Neural cell (in vitro differentiated cells): ENCODE results near the gene NOL3. TPM values are rescaled to one million over a fixed set of nuclear protein-coding genes. Genes with fewer than 3 reads are reported as not detected.

Experiments
- H2AFZ ChIP-seq: fragments of 200-600, 300-800 bp; sonication (generic), shearing (Covaris generic); 2 replicates; pipeline ENCODE4 v1.6.0; 2014; ENCODE audit warnings: low read depth, mild to moderate bottlenecking, antibody characterized with exemption, low read length, moderate library complexity
- H3F3A ChIP-seq: fragments of 200-600 bp; shearing (Covaris generic); 2 replicates; pipeline ENCODE4 v1.6.1; 2016; ENCODE audit warnings: mild to moderate bottlenecking, moderate library complexity, mixed read lengths, antibody characterized with exemption, low read length; ENCODE audit not compliant: insufficient read depth, poor library complexity, severe bottlenecking
- H3K27ac ChIP-seq: fragments of 200-600, 300-800 bp; sonication (generic), shearing (Covaris generic); 2 replicates; pipeline ENCODE4 v1.5.1; 2014; ENCODE audit warnings: mild to moderate bottlenecking, low read length, moderate library complexity
- H3K27me3 ChIP-seq: fragments of 300-800, 200-600 bp; sonication (generic), shearing (Covaris generic); 2 replicates; pipeline ENCODE4 v1.6.0; 2014; ENCODE audit warnings: mild to moderate bottlenecking, low read depth, low read length, moderate library complexity; ENCODE audit not compliant: insufficient read depth
- H3K36me3 ChIP-seq: fragments of 300-800, 200-600 bp; sonication (generic), shearing (Covaris generic); 2 replicates; pipeline ENCODE4 v1.5.1; 2014; ENCODE audit warnings: mild to moderate bottlenecking, antibody characterized with exemption, low read length, moderate library complexity; ENCODE audit not compliant: insufficient read depth
- H3K4me2 ChIP-seq: fragments of 300-800, 200-600 bp; sonication (generic), shearing (Covaris generic); 2 replicates; pipeline ENCODE4 v1.6.0; 2014; ENCODE audit warnings: mild to moderate bottlenecking, low read length
- H3K4me3 ChIP-seq: fragments of 300-800, 200-600 bp; sonication (generic), shearing (Covaris generic); 2 replicates; pipeline ENCODE4 v1.5.1; 2014; ENCODE audit warnings: mild to moderate bottlenecking, low read length, moderate library complexity
- H3K79me2 ChIP-seq: fragments of 200-600 bp; shearing (Covaris generic); replicated peaks from 2 replicates; pipeline ENCODE4 v1.6.0; 2014; ENCODE audit warnings: mild to moderate bottlenecking, low read length, moderate library complexity; ENCODE audit not compliant: insufficient read depth
- H3K9ac ChIP-seq: fragments of 300-800, 200-600 bp; sonication (generic), shearing (Covaris generic); 2 replicates; pipeline ENCODE4 v1.6.1; 2016; ENCODE audit warnings: mild to moderate bottlenecking, low read length, mixed read lengths
- H3K9me2 ChIP-seq: fragments of 200-600 bp; shearing (Covaris generic); 2 replicates; pipeline ENCODE4 v1.6.1; 2016; ENCODE audit warnings: mild to moderate bottlenecking, low read length, mixed read lengths; ENCODE audit not compliant: insufficient read depth
- H3K9me3 ChIP-seq: fragments of 200-600, 300-800 bp; sonication (generic), shearing (Covaris generic); 2 replicates; pipeline ENCODE4 v1.6.1; 2016; ENCODE audit warnings: mild to moderate bottlenecking, mixed run types, low read length, moderate library complexity, mixed read lengths
- H4K20me1 ChIP-seq: fragments of 200-600 bp; shearing (Covaris generic); 2 replicates; pipeline ENCODE4 v1.6.1; 2016; ENCODE audit warnings: mild to moderate bottlenecking, mixed run types; ENCODE audit not compliant: insufficient read depth
- EP300 ChIP-seq: fragments of 450-650 bp; conservative IDR thresholded peaks from 2 replicates; pipeline ENCODE4 v1.6.1; 2014; ENCODE audit warnings: antibody characterized with exemption, mild to moderate bottlenecking, moderate library complexity; ENCODE audit not compliant: poor library complexity, severe bottlenecking
- EZH2 ChIP-seq: fragments of 200-600, 300-800 bp; shearing (Covaris generic), sonication (generic); IDR thresholded peaks from 2 replicates; pipeline ENCODE4 v1.6.1; 2014; ENCODE audit warnings: antibody characterized with exemption, low read length, borderline replicate concordance, mild to moderate bottlenecking; ENCODE audit not compliant: insufficient read depth, poor library complexity, severe bottlenecking
- MXI1 ChIP-seq: fragments of 450-650 bp; conservative IDR thresholded peaks from 2 replicates; pipeline ENCODE4 v1.6.1; 2014; ENCODE audit warnings: antibody characterized with exemption, mild to moderate bottlenecking; ENCODE audit not compliant: poor library complexity, severe bottlenecking
- POLR2AphosphoS5 ChIP-seq: IDR thresholded peaks from 2 replicates; pipeline ENCODE4 v1.6.1; 2012
- RAD21 ChIP-seq: fragments of 450-650 bp; conservative IDR thresholded peaks from 2 replicates; pipeline ENCODE4 v1.6.1; 2014; ENCODE audit warnings: antibody characterized with exemption, mild to moderate bottlenecking, moderate library complexity
- SMC3 ChIP-seq: fragments of 450-650 bp; conservative IDR thresholded peaks from 2 replicates; pipeline ENCODE4 v1.6.1; 2014; ENCODE audit warnings: antibody characterized with exemption, mild to moderate bottlenecking, moderate library complexity; ENCODE audit not compliant: poor library complexity
- TAF1 ChIP-seq: IDR thresholded peaks from 2 replicates; pipeline ENCODE4 v1.6.1; 2012; ENCODE audit warnings: low read depth
- polyA plus RNA-seq: library from polyadenylated mRNA; depleted of rRNA; stranded (reverse); fragments of >200 nt; gene quantifications from 2 replicates; pipeline ENCODE4 v1.2.3, GENCODE V29; 2014
- TF ChIP-seq, protein P1 (sequence below): fragments of 450-650 bp; IDR thresholded peaks from 2 replicates; pipeline ENCODE4 v1.5.1; 2014; ENCODE audit warnings: antibody characterized with exemption, mild to moderate bottlenecking, moderate library complexity; ENCODE audit not compliant: poor library complexity, severe bottlenecking
- TF ChIP-seq, protein P2 (sequence below): IDR thresholded peaks from 2 replicates; pipeline ENCODE4 v1.6.1; 2012; ENCODE audit warnings: borderline replicate concordance

The NOL3 gene
- polyA plus RNA-seq, 1 donor from 2014 or later: 8.4 TPM

- Histone ChIP-seq H3K27me3 (no peaks in the 10 kb centered on the region), H3K36me3 (no peaks in the 10 kb centered on the region), H2AFZ (no peak overlapping the region), H3K4me3 (no peak overlapping the region), H3K79me2 (no peaks in the 10 kb centered on the region), H3K9ac (no peak overlapping the region), H3K27ac (no peak overlapping the region), H3K9me2 (no peaks in the 10 kb centered on the region), H3K4me2 (no peak overlapping the region), H4K20me1 (no peaks in the 10 kb centered on the region), H3K9me3 (no peaks in the 10 kb centered on the region), H3F3A (no peaks in the 10 kb centered on the region)
- no peak for TF ChIP-seq EZH2
- no peak for TF ChIP-seq SMC3
- TF ChIP-seq, protein P1, sequence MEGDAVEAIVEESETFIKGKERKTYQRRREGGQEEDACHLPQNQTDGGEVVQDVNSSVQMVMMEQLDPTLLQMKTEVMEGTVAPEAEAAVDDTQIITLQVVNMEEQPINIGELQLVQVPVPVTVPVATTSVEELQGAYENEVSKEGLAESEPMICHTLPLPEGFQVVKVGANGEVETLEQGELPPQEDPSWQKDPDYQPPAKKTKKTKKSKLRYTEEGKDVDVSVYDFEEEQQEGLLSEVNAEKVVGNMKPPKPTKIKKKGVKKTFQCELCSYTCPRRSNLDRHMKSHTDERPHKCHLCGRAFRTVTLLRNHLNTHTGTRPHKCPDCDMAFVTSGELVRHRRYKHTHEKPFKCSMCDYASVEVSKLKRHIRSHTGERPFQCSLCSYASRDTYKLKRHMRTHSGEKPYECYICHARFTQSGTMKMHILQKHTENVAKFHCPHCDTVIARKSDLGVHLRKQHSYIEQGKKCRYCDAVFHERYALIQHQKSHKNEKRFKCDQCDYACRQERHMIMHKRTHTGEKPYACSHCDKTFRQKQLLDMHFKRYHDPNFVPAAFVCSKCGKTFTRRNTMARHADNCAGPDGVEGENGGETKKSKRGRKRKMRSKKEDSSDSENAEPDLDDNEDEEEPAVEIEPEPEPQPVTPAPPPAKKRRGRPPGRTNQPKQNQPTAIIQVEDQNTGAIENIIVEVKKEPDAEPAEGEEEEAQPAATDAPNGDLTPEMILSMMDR: no peak
- no peak for TF ChIP-seq POLR2AphosphoS5
- TF ChIP-seq MXI1: no peak
- no peak for TF ChIP-seq TAF1
- TF ChIP-seq RAD21: no peak
- no peak for TF ChIP-seq EP300
- TF ChIP-seq, protein P2, sequence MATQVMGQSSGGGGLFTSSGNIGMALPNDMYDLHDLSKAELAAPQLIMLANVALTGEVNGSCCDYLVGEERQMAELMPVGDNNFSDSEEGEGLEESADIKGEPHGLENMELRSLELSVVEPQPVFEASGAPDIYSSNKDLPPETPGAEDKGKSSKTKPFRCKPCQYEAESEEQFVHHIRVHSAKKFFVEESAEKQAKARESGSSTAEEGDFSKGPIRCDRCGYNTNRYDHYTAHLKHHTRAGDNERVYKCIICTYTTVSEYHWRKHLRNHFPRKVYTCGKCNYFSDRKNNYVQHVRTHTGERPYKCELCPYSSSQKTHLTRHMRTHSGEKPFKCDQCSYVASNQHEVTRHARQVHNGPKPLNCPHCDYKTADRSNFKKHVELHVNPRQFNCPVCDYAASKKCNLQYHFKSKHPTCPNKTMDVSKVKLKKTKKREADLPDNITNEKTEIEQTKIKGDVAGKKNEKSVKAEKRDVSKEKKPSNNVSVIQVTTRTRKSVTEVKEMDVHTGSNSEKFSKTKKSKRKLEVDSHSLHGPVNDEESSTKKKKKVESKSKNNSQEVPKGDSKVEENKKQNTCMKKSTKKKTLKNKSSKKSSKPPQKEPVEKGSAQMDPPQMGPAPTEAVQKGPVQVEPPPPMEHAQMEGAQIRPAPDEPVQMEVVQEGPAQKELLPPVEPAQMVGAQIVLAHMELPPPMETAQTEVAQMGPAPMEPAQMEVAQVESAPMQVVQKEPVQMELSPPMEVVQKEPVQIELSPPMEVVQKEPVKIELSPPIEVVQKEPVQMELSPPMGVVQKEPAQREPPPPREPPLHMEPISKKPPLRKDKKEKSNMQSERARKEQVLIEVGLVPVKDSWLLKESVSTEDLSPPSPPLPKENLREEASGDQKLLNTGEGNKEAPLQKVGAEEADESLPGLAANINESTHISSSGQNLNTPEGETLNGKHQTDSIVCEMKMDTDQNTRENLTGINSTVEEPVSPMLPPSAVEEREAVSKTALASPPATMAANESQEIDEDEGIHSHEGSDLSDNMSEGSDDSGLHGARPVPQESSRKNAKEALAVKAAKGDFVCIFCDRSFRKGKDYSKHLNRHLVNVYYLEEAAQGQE: no peak
These were observed 39.2 kb downstream of the NOL3 start for GRCh38 chr16:67209565-67209964.

DNA sequence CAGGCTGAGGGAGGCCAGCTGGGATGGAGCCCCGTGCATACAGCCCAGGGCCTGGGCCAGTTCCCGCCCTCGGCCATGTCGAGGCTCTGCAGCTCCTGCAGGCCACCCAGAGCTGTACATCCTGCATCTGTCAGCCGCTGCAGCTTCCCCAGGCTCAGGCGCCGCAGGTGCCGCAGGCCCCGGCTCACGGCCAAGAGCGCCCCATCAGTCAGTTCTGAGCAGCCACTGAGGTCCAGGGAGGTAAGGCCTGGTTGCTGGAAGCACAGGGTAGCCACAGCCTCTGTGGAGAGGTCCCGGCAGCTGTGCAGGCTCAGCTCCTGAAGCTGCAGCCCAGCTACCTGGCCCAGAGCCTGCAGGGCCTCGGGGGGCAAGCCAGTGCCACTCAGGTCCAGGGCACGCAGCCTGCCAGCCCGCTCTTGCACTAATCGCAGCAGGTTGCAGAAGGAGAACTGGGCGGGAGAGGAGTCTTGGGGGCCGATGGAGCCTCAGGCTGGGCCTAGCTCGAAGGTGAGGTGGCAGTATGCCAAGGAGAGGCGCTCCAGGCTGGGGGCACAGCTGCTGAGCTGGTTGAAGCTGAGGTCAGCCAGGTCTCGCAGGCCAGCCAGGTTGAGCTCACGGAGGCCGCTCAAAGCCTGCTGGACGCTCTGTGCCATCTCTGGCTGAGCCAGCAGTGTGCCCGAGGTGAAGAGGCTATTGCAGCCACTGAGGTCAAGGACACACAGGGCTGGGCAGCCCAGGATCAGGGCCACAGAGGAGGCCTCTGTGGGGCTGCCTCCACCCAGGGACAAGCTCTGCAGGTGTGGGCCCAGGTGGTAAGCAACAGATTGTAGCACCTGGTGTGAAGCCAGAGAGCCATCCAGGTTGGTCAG lies 40.0 kb downstream of the NOL3 start:
- Histone ChIP-seq H2AFZ (no peak overlapping the region), H3K9ac (no peak overlapping the region), H3K27ac (no peak overlapping the region), H3K9me2 (no peaks in the 10 kb centered on the region), H4K20me1 (no peaks in the 10 kb centered on the region), H3K4me3 (no peak overlapping the region), H3K36me3 (no peaks in the 10 kb centered on the region), H3K27me3 (no peaks in the 10 kb centered on the region), H3K9me3 (no peaks in the 10 kb centered on the region), H3K4me2 (no peak overlapping the region), H3F3A (no peaks in the 10 kb centered on the region), H3K79me2 (no peaks in the 10 kb centered on the region)
- no peak for TF ChIP-seq EZH2
- TF ChIP-seq POLR2AphosphoS5: no peak
- TF ChIP-seq, protein P2: no peak
- TF ChIP-seq SMC3: no peak
